HepG2 (cell line): ENCODE results near the gene MRPL48. TPM values are rescaled to one million over a fixed set of nuclear protein-coding genes. Genes with fewer than 3 reads are reported as not detected.

Source experiments
- AHR ChIP-seq: IDR thresholded peaks from 2 replicates; pipeline ENCODE4 v1.6.1; 2018; ENCODE audit warnings: missing genetic modification reagents, missing compliant biosample characterization
- CENPT ChIP-seq: sonication (generic); formaldehyde crosslinking; IDR thresholded peaks from 2 replicates; pipeline ENCODE4 v1.8.0; 2022; ENCODE audit warnings: low read depth, mild to moderate bottlenecking, moderate library complexity, missing genetic modification reagents
- EHMT2 ChIP-seq: fragments of 200-600 bp; sonication (generic); IDR thresholded peaks from 2 replicates; pipeline ENCODE4 v1.7.0; 2017; ENCODE audit warnings: antibody characterized with exemption, low read depth, low read length, borderline replicate concordance
- SMYD3 ChIP-seq: sonication (generic); formaldehyde crosslinking; IDR thresholded peaks from 2 replicates; pipeline ENCODE4 v1.8.1; 2023; ENCODE audit warnings: mild to moderate bottlenecking, missing genetic modification reagents
- SRF ChIP-seq: IDR thresholded peaks from 2 replicates; pipeline ENCODE4 v1.6.1; 2011; ENCODE audit warnings: mild to moderate bottlenecking, low read depth, low read length, moderate library complexity
- TAF1 ChIP-seq: sonication (generic); formaldehyde crosslinking; IDR thresholded peaks from 2 replicates; pipeline ENCODE4 v1.4.0; 2020; ENCODE audit warnings: missing genetic modification reagents
- TEAD2 ChIP-seq: sonication (generic); formaldehyde crosslinking; IDR thresholded peaks from 2 replicates; pipeline ENCODE4 v1.9.0; 2021; ENCODE audit warnings: missing genetic modification reagents
- ZBTB21 ChIP-seq: sonication (generic); formaldehyde crosslinking; IDR thresholded peaks from 2 replicates; pipeline ENCODE4 v1.4.0; 2020; ENCODE audit warnings: missing genetic modification reagents
- ZBTB38 ChIP-seq: sonication (generic); formaldehyde crosslinking; IDR thresholded peaks from 2 replicates; pipeline ENCODE4 v1.5.1; 2020; ENCODE audit warnings: mild to moderate bottlenecking, missing genetic modification reagents
- ZNF230 ChIP-seq: sonication (generic); formaldehyde crosslinking; IDR thresholded peaks from 2 replicates; pipeline ENCODE4 v1.4.0; 2020; ENCODE audit warnings: mild to moderate bottlenecking, missing genetic modification reagents
- ZNF292 ChIP-seq: sonication (generic); formaldehyde crosslinking; IDR thresholded peaks from 2 replicates; pipeline ENCODE4 v1.8.1; 2022; ENCODE audit warnings: mild to moderate bottlenecking, low read depth, missing genetic modification reagents, borderline replicate concordance
- ZNF557 ChIP-seq: sonication (generic); formaldehyde crosslinking; IDR thresholded peaks from 2 replicates; pipeline ENCODE4 v1.4.0; 2020; ENCODE audit warnings: missing genetic modification reagents
- polyA plus RNA-seq, 8 experiments: library from polyadenylated mRNA; depleted of rRNA in 3 of 8; stranded (reverse) in 7 of 8; unstranded in 1 of 8; fragments of >200 nt; fragmentation: Illumina TruSeq in 4 of 8; extraction: Trizol in 4 of 8; gene quantifications; 2 replicates each; pipeline versions ENCODE4 v1.2.1 to v1.2.3, GENCODE V29; 2011 to 2016; ENCODE audit warnings: low read depth in 4 of 8, missing spikeins in 1 of 8, mixed read lengths in 1 of 8; ENCODE audit not compliant: insufficient read depth in 1 of 8
- total RNA-seq, 5 experiments: library from RNA; depleted of rRNA; stranded (reverse); fragments of >200 nt; fragmentation: Illumina TruSeq; extraction: Trizol; gene quantifications; 2 replicates each; pipeline ENCODE4 v1.2.3, GENCODE V29; 2016; ENCODE audit warnings: low read depth in 1 of 5
- TF ChIP-seq, protein P1 (sequence below): sonication (generic); formaldehyde crosslinking; IDR thresholded peaks from 2 replicates; pipeline ENCODE4 v1.8.0; 2022; ENCODE audit warnings: mild to moderate bottlenecking, missing genetic modification reagents, moderate library complexity
- TF ChIP-seq, protein P2 (sequence below): sonication (generic); formaldehyde crosslinking; IDR thresholded peaks from 2 replicates; pipeline ENCODE4 v1.5.1; 2020; ENCODE audit warnings: mild to moderate bottlenecking, missing genetic modification reagents, moderate library complexity
- TF ChIP-seq, protein P3 (sequence below): sonication (generic); formaldehyde crosslinking; IDR thresholded peaks from 2 replicates; pipeline ENCODE4 v1.5.0; 2020; ENCODE audit warnings: missing genetic modification reagents, mild to moderate bottlenecking, borderline replicate concordance
- TF ChIP-seq, protein P4 (sequence below): sonication (generic); formaldehyde crosslinking; IDR thresholded peaks from 2 replicates; pipeline ENCODE4 v1.5.1; 2020; ENCODE audit warnings: missing genetic modification reagents, mild to moderate bottlenecking, borderline replicate concordance
- TF ChIP-seq, protein P5 (sequence below): IDR thresholded peaks from 2 replicates; pipeline ENCODE4 v1.6.1; 2016; ENCODE audit warnings: low read depth, control low read depth
- TF ChIP-seq, protein P6 (sequence below): IDR thresholded peaks from 2 replicates; pipeline ENCODE4 v1.6.1; 2016; ENCODE audit warnings: missing compliant biosample characterization, missing genetic modification reagents, borderline replicate concordance

Gene MRPL48
- total and polyA plus RNA-seq, 2 of the 13 experiments (the other 11 are each of a cell fraction or from before 2014, with no cell fraction given): 61.2 to 67.9 TPM

DNA sequence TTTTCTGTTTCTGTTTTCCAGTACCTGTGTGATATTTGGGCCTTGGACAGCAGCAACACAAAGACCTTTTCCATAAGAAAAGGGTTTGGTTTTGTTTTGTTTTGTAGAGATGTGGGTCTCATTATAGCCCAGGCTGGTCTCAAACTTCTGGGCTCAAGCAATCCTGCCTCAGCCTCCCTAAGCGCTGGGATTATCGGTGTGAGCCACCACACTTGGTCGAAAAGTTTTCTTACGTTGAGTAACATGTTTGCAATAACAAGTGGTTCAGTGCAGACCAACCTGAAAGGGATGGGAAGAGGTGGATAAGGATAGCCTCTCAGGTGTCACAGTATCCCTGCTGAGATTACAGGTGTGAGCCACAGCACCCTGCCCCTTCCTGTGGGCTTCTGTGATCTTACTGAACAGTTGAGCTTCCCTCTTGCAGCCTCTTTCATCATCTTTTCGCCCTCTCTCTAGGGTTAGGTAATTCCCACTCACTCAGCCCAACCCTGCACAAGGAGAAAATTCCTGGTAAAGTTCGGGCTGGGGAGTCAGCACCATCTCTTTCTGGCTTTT is 3.5 kb upstream of the MRPL48 start (continued):
- TF ChIP-seq, protein P1, sequence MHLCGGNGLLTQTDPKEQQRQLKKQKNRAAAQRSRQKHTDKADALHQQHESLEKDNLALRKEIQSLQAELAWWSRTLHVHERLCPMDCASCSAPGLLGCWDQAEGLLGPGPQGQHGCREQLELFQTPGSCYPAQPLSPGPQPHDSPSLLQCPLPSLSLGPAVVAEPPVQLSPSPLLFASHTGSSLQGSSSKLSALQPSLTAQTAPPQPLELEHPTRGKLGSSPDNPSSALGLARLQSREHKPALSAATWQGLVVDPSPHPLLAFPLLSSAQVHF (CRISPR knock-in tag): no peak
- TF ChIP-seq, protein P2, sequence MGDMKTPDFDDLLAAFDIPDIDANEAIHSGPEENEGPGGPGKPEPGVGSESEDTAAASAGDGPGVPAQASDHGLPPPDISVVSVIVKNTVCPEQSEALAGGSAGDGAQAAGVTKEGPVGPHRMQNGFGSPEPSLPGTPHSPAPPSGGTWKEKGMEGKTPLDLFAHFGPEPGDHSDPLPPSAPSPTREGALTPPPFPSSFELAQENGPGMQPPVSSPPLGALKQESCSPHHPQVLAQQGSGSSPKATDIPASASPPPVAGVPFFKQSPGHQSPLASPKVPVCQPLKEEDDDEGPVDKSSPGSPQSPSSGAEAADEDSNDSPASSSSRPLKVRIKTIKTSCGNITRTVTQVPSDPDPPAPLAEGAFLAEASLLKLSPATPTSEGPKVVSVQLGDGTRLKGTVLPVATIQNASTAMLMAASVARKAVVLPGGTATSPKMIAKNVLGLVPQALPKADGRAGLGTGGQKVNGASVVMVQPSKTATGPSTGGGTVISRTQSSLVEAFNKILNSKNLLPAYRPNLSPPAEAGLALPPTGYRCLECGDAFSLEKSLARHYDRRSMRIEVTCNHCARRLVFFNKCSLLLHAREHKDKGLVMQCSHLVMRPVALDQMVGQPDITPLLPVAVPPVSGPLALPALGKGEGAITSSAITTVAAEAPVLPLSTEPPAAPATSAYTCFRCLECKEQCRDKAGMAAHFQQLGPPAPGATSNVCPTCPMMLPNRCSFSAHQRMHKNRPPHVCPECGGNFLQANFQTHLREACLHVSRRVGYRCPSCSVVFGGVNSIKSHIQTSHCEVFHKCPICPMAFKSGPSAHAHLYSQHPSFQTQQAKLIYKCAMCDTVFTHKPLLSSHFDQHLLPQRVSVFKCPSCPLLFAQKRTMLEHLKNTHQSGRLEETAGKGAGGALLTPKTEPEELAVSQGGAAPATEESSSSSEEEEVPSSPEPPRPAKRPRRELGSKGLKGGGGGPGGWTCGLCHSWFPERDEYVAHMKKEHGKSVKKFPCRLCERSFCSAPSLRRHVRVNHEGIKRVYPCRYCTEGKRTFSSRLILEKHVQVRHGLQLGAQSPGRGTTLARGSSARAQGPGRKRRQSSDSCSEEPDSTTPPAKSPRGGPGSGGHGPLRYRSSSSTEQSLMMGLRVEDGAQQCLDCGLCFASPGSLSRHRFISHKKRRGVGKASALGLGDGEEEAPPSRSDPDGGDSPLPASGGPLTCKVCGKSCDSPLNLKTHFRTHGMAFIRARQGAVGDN (CRISPR knock-in tag): no peak
- no peak for TF ChIP-seq ZNF230 (CRISPR knock-in tag)
- TF ChIP-seq, protein P3, sequence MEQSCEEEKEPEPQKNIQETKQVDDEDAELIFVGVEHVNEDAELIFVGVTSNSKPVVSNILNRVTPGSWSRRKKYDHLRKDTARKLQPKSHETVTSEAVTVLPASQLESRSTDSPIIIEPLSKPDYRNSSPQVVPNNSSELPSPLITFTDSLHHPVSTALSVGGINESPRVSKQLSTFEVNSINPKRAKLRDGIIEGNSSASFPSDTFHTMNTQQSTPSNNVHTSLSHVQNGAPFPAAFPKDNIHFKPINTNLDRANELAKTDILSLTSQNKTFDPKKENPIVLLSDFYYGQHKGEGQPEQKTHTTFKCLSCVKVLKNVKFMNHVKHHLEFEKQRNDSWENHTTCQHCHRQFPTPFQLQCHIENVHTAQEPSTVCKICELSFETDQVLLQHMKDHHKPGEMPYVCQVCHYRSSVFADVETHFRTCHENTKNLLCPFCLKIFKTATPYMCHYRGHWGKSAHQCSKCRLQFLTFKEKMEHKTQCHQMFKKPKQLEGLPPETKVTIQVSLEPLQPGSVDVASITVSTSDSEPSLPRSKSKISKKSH (CRISPR knock-in tag): no peak
- peak; percentile 33; the same call in 1 of the 2 replicates for TF ChIP-seq TAF1 (CRISPR knock-in tag)
- peak; percentile 60; the same call in 1 of the 2 replicates for TF ChIP-seq ZBTB38 (CRISPR knock-in tag)
- TF ChIP-seq TEAD2: no peak
- TF ChIP-seq ZBTB21: no peak
- TF ChIP-seq, protein P4, sequence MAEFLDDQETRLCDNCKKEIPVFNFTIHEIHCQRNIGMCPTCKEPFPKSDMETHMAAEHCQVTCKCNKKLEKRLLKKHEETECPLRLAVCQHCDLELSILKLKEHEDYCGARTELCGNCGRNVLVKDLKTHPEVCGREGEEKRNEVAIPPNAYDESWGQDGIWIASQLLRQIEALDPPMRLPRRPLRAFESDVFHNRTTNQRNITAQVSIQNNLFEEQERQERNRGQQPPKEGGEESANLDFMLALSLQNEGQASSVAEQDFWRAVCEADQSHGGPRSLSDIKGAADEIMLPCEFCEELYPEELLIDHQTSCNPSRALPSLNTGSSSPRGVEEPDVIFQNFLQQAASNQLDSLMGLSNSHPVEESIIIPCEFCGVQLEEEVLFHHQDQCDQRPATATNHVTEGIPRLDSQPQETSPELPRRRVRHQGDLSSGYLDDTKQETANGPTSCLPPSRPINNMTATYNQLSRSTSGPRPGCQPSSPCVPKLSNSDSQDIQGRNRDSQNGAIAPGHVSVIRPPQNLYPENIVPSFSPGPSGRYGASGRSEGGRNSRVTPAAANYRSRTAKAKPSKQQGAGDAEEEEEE (CRISPR knock-in tag): peak; percentile 73; the same call in 1 of the 2 replicates
- no peak for TF ChIP-seq EHMT2
- TF ChIP-seq CENPT (CRISPR knock-in tag): no peak
- no peak for TF ChIP-seq AHR
- TF ChIP-seq, protein P5, sequence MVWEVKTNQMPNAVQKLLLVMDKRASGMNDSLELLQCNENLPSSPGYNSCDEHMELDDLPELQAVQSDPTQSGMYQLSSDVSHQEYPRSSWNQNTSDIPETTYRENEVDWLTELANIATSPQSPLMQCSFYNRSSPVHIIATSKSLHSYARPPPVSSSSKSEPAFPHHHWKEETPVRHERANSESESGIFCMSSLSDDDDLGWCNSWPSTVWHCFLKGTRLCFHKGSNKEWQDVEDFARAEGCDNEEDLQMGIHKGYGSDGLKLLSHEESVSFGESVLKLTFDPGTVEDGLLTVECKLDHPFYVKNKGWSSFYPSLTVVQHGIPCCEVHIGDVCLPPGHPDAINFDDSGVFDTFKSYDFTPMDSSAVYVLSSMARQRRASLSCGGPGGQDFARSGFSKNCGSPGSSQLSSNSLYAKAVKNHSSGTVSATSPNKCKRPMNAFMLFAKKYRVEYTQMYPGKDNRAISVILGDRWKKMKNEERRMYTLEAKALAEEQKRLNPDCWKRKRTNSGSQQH: 0 out of 2 replicates have a peak, but pooled peaks have one; percentile 13
- TF ChIP-seq ZNF292 (CRISPR knock-in tag): no peak
- no peak for TF ChIP-seq SRF
- no peak for TF ChIP-seq ZNF557 (CRISPR knock-in tag)
- TF ChIP-seq SMYD3 (CRISPR knock-in tag): no peak
- TF ChIP-seq, protein P6, sequence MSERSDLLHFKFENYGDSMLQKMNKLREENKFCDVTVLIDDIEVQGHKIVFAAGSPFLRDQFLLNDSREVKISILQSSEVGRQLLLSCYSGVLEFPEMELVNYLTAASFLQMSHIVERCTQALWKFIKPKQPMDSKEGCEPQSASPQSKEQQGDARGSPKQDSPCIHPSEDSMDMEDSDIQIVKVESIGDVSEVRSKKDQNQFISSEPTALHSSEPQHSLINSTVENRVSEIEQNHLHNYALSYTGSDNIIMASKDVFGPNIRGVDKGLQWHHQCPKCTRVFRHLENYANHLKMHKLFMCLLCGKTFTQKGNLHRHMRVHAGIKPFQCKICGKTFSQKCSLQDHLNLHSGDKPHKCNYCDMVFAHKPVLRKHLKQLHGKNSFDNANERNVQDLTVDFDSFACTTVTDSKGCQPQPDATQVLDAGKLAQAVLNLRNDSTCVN (CRISPR knock-in tag): no peak
